Measurements from ENCODE around the gene PAFAH2.

Gene PAFAH2

GRCh38 chr1:26029864-26030481 is 32.1 kb upstream of the PAFAH2 start:
- DNase-seq = no peak

GRCh38 chr1:26029054-26029863 is 31.4 kb upstream of the PAFAH2 start:
- no peak for DNase-seq

- DNase-seq = no peak
Measured at GRCh38 chr1:26028490-26028980, 30.7 kb upstream of the PAFAH2 start.

- no peak for DNase-seq
Measured at GRCh38 chr1:26027716-26028489, 30.0 kb upstream of the PAFAH2 start.

GRCh38 chr1:26025517-26025916 is 27.7 kb upstream of the PAFAH2 start:
- DNase-seq = no peak

- DNase-seq = no peak
Measured at GRCh38 chr1:26025060-26025459, 27.2 kb upstream of the PAFAH2 start.

GRCh38 chr1:26023826-26024225 is 26.0 kb upstream of the PAFAH2 start:
- DNase-seq = no peak

- no peak for DNase-seq
Measured at GRCh38 chr1:26023009-26023408, 25.1 kb upstream of the PAFAH2 start.

- no peak for DNase-seq
Measured at GRCh38 chr1:26022404-26022779, 24.5 kb upstream of the PAFAH2 start.

- DNase-seq = no peak
Measured at GRCh38 chr1:26021647-26022403, 24.0 kb upstream of the PAFAH2 start, which contains the start of gene EXTL1. Gene EXTL1 (plus strand): TSS chr1:26021775. CDS start chr1:26022647, 872 bp downstream.

- DNase-seq = no peak
Measured at GRCh38 chr1:26020941-26021646, 23.2 kb upstream of the PAFAH2 start.

GRCh38 chr1:26020330-26020768 is 22.5 kb upstream of the PAFAH2 start:
- DNase-seq = no peak

- no peak for DNase-seq
Measured at GRCh38 chr1:26019641-26020315, 21.9 kb upstream of the PAFAH2 start.

GRCh38 chr1:26017606-26018005 is 19.7 kb upstream of the PAFAH2 start:
- no peak for DNase-seq

GRCh38 chr1:26016953-26017545 is 19.2 kb upstream of the PAFAH2 start:
- no peak for DNase-seq

GRCh38 chr1:26016258-26016952 is 18.5 kb upstream of the PAFAH2 start:
- no peak for DNase-seq

GRCh38 chr1:26015358-26015757 is 17.5 kb upstream of the PAFAH2 start:
- DNase-seq = no peak

GRCh38 chr1:26014179-26014578 is 16.3 kb upstream of the PAFAH2 start:
- no peak for DNase-seq

GRCh38 chr1:26012864-26013263 is 15.0 kb upstream of the PAFAH2 start:
- no peak for DNase-seq

- DNase-seq = no peak
Measured at GRCh38 chr1:26010825-26011224, 13.0 kb upstream of the PAFAH2 start.

All from RPMI8226 (cell line).